Occipital lobe (tissue), 2 donors: Measurements from ENCODE around the gene SNRNP40. TPM values are rescaled to one million over a fixed set of nuclear protein-coding genes. Genes with fewer than 3 reads are reported as not detected.

ENCODE experiments used
- DNase-seq: peaks from one replicate; lab custom pipeline; 2025; lab: John Stamatoyannopoulos, UW
- total RNA-seq: library from RNA; depleted of rRNA; stranded (reverse); fragments of >200 nt; gene quantifications from one replicate; pipeline ENCODE4 v1.2.3, GENCODE V29; 2014

SNRNP40 gene
- total RNA-seq, 1 donor from 2014 or later, result 102 TPM

DNA sequence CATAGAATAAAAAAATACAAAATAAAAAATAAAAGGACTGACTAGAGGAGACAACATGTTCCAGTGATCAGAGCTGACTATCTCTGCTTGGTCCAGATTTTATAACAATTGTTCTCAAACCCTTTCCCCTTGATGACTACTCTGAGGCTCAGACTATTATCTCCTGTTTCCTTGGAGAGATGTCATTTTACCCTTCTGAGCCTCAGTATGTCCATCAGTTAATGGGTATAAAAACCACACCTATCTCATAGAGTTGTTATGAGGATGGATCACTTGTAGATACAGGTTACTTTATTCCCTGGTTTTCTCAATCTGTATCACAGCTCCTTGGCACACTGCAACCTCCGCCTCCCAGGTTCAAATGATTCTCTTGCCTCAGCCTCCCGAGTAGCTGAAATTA lies 63.9 kb downstream of the SNRNP40 start:
- DNase-seq, result no peak

DNA sequence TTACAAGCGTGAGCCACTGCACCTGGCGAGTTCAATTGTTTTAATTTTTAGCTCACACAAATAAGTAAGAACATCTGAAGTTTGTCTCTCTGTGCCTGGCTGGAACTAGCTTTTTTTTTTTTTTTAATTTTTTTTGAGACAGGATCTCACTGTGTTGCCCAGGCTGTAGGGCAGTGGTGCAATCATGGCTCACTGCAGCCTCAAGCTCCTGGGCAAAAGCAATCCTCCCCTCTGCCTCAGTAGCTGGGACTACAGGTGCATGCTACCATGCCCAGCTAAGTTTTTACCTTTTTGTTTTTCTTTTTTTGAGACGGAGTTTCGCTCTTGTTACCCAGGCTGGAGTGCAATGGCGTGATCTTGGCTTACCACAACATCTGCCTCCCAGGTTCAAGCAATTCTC lies 64.8 kb downstream of the SNRNP40 start:
- no peak for DNase-seq

DNA sequence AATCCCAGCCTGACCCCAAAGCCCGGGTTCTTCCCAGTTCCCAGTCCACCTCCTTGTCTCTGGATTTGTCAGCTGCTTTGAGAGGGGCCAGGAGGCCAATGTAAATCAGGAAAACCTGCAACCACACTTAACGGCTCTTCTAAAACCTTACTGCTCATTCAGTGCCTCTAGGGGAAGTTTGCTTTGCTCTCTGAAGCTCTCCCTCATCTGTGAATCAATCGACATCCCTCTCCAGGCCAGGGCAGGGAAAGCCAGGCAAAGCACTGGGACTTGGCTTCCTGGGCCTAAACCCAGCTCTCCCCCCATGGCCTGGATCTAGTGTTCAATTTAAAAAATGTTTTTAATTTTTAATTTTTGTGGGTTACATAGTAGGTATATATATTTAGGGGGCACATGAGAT lies 66.2 kb downstream of the SNRNP40 start:
- DNase-seq, result no peak

DNA sequence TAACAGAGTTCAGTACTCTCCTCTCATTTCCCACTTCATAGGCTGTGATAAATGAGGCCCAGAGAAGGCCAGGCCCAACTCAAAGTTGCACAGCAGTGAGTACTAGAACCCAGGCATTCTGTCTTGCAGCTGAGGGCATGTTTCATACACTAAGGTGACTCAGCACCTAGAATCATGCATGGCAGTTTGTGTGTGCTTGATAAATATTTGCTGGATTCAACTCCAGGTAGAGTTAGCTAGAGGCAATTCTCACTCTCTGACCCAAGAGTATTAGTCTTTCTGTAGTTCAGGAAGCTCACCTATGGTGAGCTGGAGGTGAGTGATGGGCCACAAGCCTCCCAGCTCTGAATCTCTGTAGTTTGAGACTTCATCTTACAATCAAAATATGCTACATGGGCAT lies 67.6 kb downstream of the SNRNP40 start:
- no peak for DNase-seq

DNA sequence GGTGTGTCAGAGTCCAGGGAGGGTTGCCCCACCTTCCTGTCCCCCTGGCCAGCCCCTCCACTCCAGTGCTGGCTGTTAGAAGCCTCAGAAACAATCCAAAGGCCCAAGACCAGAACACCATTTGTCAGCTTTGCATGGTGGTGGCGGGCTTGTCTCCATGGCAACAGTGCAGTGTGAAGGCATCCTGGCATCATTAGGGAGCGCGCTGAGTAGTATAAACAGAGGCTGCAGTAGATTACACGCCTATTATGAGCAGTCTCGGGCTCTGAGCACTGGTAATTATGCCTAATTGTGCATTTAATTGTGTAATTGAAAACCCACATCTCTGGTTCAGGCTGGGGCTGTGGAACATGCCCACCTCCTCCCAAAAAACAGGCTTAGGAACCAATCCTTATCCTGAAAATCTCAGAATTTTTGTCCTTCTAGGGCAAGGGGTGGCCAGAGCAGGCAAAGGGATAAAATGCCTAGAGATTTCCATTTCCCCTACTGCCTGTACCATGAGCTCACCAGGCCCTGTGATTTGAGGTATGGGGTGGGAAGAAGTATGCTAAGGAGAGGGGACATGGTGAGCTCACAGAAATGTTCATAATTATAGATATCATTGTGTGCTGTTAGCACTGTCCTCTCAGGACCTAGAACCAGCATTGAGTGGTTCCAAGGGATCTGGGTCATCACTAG lies 68.6 kb downstream of the SNRNP40 start:
- peak; percentile 48 for DNase-seq

DNA sequence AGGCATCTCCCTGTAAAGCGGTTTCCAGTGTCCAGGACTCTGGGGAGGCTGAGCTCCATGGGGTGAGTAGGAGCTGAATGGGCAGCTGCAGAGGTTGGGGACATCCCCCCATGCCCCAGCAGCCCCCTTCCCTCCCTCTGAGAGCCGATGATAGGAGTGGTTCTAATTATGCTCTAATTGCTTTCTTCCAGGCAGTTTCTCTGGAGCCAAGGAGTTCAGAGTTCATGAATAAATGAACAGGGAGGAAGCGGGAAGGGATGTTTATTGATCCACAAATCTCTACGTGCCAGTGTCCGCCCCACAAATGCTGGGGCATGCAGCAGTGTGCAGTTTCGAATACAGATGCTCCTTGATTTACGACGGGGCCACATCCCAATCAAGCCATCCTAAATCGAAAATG lies 72.5 kb downstream of the SNRNP40 start:
- no peak for DNase-seq

DNA sequence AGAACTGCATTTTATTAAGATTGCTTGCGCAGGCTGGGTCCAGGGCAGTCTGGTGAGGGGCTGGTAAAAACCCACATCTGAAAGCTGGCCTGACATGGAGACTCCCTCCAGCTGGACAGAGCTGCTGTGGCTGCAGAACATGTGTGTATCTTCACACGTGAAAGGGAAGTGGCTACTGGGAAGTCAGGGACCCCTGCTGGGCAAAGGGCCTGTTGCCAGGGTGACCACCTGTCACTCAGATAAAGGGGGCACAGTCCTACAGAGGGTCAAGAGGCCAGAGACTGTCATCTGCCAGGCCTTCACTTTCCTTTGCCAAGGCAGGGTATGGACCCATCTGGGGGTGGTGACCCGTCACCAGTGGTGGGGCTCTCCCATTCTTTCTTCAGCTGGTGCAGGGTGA lies 74.4 kb downstream of the SNRNP40 start:
- no peak for DNase-seq

DNA sequence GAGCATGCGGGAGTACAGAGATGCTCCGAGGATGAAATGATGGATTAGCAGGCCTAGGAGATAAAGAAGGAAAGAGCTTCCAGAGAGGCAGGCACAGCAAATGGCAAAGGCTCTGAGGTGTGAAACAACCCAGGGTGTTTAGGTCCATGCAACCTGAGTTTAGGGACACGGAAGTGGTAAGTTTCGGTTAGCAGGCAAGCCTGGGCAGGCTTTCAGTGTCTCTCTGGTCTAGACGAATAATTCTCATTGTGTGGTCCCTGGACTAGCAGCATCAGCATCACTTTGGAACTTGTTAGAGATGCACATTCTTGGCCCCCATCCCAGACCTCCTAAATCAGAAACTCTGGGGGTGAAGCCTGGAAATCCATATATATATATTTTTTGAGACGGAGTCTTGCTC lies 75.5 kb downstream of the SNRNP40 start:
- DNase-seq, result no peak

DNA sequence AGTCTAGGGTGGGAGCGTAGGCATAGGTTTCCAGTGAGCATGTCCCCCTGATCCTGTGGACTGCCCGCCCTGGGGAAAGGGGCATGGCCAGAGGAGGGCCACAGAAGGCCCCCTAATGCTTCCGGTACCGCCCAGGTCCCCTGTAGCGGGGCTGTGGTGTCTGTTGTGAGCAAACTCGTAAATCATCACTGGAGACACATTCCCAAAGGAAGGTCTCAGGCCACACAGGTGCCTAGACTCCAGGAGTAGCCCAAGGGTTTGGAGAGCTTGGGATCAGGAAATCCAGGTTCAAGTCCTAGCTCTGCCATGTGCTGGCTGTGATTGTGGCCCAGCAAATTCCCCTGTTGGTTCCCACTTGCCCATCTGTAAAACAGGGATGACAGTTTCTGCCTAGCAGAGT lies 77.1 kb downstream of the SNRNP40 start:
- DNase-seq, result no peak

DNA sequence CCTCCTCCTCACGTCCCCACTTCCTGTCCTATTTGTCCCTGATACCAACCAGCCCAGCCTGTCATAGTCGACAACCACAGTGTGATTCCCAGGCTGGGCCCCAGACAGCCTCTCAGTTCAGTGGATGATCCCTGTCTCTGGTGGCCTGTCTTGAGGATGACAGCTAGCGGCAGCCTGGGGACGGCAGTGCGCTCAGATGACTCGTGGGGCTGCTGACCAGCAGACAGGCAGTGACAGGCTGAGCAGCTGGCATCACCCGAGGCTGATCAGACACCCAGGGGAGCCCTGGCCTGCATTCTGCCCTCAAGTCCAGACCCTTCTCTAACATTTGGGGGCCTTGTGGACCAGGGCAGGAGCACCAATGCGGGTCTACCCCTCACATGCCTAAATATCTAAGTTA lies 77.9 kb downstream of the SNRNP40 start:
- DNase-seq, result peak; percentile 30

DNA sequence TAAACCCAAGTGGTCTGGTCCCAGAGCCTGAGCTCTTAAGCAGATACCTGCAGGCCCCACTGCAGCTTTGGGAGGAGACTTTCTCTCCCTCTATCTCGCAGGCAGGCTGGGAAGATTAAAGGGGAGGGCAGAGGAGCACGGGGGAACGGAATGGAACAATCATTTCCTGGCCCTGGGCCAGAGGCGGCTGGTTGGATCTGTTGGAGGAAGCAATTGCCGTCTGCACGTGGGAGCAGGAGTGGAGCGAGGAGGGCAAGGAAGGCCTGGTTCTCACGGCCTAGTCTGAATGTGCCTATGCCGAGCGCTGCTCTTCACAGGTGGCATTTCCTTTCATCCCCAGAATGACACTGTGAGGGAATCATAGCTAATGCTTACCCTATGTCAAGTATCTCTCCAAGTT lies 80.6 kb downstream of the SNRNP40 start:
- DNase-seq, result no peak

DNA sequence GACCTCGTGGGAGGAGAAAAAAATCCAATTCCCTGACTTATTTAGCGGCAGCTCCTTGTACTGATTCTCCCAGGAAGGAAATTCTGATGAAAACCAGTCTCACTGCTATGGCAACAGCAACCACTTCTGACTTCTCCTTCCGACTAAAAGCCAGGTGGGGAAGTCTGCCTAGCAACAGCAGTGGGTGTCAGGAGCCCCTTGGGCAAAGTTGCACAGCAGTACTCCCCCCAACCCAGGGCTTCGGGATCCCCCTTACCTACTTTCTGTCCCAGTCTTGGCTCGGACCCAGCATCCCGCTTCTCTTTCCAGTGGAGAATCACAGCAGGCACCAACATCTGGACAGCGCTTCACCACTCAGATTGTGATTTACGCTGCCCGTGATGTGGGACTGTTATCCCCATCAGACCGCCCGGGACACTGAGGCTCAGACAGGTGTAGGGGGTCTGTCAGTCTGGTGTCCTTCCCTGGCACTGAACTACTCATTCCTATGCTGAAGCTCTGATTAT lies 81.5 kb downstream of the SNRNP40 start:
- no peak for DNase-seq

DNA sequence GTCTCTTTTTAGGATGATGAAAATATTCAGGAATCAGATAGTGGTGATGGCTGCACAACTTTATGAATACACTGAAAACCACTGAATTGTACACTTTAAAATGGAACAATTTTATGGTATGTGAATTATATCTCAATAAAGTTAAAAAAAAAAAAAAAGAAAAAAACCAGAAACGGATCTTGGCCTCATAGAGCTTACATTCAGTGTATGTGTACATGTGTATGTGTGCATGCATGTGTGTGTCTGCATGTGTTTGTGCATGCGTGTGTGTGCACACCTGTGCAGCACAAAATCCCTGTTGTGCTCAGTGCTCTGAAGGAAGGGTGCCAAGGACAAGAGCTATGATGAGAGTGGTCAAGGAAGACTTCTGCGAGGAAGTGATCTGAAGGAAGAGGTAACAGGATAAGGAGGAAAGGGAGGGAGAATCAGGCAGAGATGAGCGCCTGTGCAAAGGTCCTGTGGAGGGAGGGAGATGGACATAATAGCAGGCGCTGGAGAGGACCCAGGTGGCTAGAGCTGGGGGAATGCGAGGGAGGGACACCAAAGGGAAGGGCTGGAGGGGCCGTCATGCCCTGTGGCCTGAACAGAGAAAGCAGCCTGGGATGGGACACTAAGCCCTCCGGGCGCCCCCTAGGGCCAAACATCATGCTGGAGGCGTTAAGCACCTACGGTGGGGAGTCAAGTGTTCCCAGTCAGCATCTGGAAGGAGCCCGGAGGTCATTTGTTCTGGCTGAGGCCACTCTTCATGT lies 82.1 kb downstream of the SNRNP40 start:
- DNase-seq, result no peak

Other genes starting within 250 kb of the SNRNP40 start
- 140 TPM for gene PUM1, start 231.1 kb downstream of the SNRNP40 start, total RNA-seq
- 33.4 TPM for gene NKAIN1, start 56.9 kb downstream of the SNRNP40 start, total RNA-seq
- 36.0 TPM for gene ZCCHC17, start 244 bp upstream of the SNRNP40 start, total RNA-seq
- gene FABP3, start 76.3 kb upstream of the SNRNP40 start, total RNA-seq, result 93.1 TPM
- gene SERINC2, start 116.4 kb upstream of the SNRNP40 start, total RNA-seq, result 1.7 TPM